GM21786 (cell line): ENCODE measurements around the gene KNCN.

Experiments
- ATAC-seq: cut with Tn5 transposase; IDR thresholded peaks from one replicate; pipeline ENCODE4 v1.9.1; 2021; ENCODE audit not compliant: unreplicated experiment

KNCN gene

GRCh38 chr1:46544561-46545240, 6.7 kb downstream of the KNCN start:
- no peak for ATAC-seq

GRCh38 chr1:46543761-46544560, 7.5 kb downstream of the KNCN start:
- no peak for ATAC-seq

GRCh38 chr1:46543382-46543760, 8.1 kb downstream of the KNCN start:
- no peak for ATAC-seq

GRCh38 chr1:46539972-46540371, 11.5 kb downstream of the KNCN start:
- no peak for ATAC-seq

- no peak for ATAC-seq
Observed at GRCh38 chr1:46538147-46538546, 13.3 kb downstream of the KNCN start.

- no peak for ATAC-seq
Observed at GRCh38 chr1:46537651-46538050, 13.8 kb downstream of the KNCN start.

GRCh38 chr1:46536527-46536926, 14.9 kb downstream of the KNCN start:
- ATAC-seq: no peak

- ATAC-seq: no peak
Observed at GRCh38 chr1:46535063-46535462, 16.4 kb downstream of the KNCN start.

- ATAC-seq: no peak
Observed at GRCh38 chr1:46533179-46533864, 18.1 kb downstream of the KNCN start.

- ATAC-seq: no peak
Observed at GRCh38 chr1:46532498-46533178, 18.8 kb downstream of the KNCN start.

GRCh38 chr1:46532095-46532494, 19.4 kb downstream of the KNCN start:
- ATAC-seq: no peak

- no peak for ATAC-seq
Observed at GRCh38 chr1:46530791-46531409, 20.5 kb downstream of the KNCN start.

GRCh38 chr1:46530311-46530710, 21.1 kb downstream of the KNCN start:
- ATAC-seq: no peak

- no peak for ATAC-seq
Observed at GRCh38 chr1:46529031-46529630, 22.3 kb downstream of the KNCN start.

GRCh38 chr1:46528297-46528955, 23.0 kb downstream of the KNCN start:
- ATAC-seq: no peak

GRCh38 chr1:46527474-46528296, 23.8 kb downstream of the KNCN start:
- ATAC-seq: peak; percentile 60

GRCh38 chr1:46526691-46527291, 24.7 kb downstream of the KNCN start:
- no peak for ATAC-seq

- no peak for ATAC-seq
Observed at GRCh38 chr1:46526013-46526690, 25.3 kb downstream of the KNCN start.
